Sigmoid colon (tissue), 4 donors: ENCODE results near the gene MYT1.

Experiments
- CTCF ChIP-seq, 4 experiments: fragments of 450-650 bp in 3 of 4; fragments of 200-600 bp in 1 of 4; IDR thresholded peaks; one replicate each; pipeline ENCODE4 v1.5.1; 2016 to 2019; ENCODE audit warnings: antibody characterized with exemption in 4 of 4, mild to moderate bottlenecking in 3 of 4, moderate library complexity in 2 of 4
- EP300 ChIP-seq, 4 donors: sonication (generic); formaldehyde crosslinking; IDR thresholded peaks; one replicate each; pipeline ENCODE4 v1.6.1; 2017; ENCODE audit warnings: antibody characterized with exemption in 4 of 4

GRCh38 chr20:64231621-64232550 lies 67.6 kb downstream of the MYT1 start:
- TF ChIP-seq CTCF (IDR thresholded peaks at IDR 0.05) (no peak), EP300 (IDR thresholded peaks at IDR 0.05) (no peak)
